ENCODE results near the gene ADAMTSL3.

GRCh38 chr15:83711236-83711635 is 57.3 kb downstream of the ADAMTSL3 start:
- TF ChIP-seq MAX (IDR thresholded peaks at IDR 0.05) = no peak
- no peak for TF ChIP-seq USF1 (IDR thresholded peaks at IDR 0.05)
- no peak for TF ChIP-seq TCF12 (IDR thresholded peaks at IDR 0.05; ENCODE audit: low read depth)
- no peak for TF ChIP-seq REST (IDR thresholded peaks at IDR 0.05; ENCODE audit: low read depth)
- no peak for TF ChIP-seq EP300 (IDR thresholded peaks at IDR 0.05; ENCODE audit: borderline replicate concordance)
- no peak for TF ChIP-seq NFIC (IDR thresholded peaks at IDR 0.05)
- TF ChIP-seq CREB1 (IDR thresholded peaks at IDR 0.05; ENCODE audit: low read depth) = no peak
- TF ChIP-seq TEAD4 (IDR thresholded peaks at IDR 0.05) = no peak
- TF ChIP-seq CEBPB (IDR thresholded peaks at IDR 0.05) = no peak
- TF ChIP-seq TAF1 (IDR thresholded peaks at IDR 0.05; ENCODE audit: low read depth) = no peak
- TF ChIP-seq EGR1 (IDR thresholded peaks at IDR 0.05) = no peak
